Measurements from ENCODE around the gene NALF2.

NALF2 gene

DNA sequence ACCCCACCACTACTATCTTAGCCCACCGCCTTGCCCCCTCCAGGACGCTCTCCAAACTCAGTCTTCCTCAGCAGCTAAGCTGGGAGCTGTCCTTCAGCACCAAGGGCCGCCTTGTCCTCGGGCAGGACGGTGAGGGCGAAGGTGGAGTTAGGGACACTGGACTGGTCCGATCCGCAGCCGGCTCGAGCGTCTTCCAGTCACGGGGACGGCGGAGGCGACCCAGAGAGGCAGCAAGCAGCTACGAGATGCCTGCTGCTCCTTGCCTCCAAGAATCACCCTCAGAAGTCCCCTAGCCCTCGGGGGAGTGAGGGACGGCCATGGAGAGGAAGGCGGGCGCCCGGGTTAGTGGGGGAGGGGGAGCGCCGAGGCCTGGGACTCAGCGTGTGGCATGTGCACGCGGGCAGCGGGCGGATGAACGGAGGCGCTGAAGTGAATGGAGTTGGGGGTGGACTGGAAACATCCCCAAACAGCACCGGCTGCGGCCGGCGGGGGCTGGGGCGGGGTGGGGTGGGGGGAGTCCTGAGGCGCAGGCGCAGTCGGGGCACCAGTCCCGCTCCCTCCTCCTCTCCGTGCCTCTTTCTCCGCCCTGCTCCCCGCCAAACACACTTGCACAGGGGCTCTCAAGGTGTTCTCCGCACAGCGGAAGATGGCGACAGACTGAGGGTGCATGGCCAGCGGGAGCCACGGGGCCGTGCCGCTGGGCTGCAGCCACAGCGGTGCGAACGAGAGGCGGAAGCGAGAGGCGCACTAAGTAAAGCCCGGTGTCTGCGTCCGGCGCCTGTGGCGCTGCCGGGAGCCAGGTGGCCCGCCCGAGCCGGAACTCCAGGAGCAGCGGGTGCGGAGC is at the start of gene NALF2:
Gene NALF2 (plus strand): TSS at position 545 of the 844 bp plus-strand sequence. CDS start 957 bp downstream, outside the sequence.
- peak; percentile 57 for DNase-seq

- DNase-seq, result no peak
Measured at GRCh38 chrX:69457756-69458155, 46.4 kb upstream of the NALF2 start.

- no peak for DNase-seq
Measured at GRCh38 chrX:69466546-69466945, 37.6 kb upstream of the NALF2 start.

DNA sequence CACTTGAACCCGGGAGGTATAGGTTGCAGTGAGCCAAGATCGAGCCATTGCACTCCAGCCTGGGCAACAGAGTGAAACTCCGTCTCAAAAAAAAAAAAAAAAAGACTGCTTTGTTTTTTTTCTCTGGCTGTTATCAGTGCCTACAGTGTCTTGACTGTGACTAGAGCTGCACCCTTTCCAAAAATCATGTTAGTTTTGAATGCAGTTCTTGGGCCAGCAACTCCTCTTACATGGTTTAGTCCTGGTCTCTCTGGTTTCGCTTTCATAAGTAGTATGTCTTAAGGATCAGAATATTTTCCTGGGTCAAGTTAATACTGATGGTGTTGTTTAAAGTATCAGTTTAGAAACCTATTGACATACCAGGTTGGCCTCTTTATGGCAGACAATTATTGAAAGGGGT is 34.2 kb upstream of the NALF2 start:
- DNase-seq, result no peak

- DNase-seq, result no peak
Measured at GRCh38 chrX:69489625-69490024, 14.5 kb upstream of the NALF2 start.

DNA sequence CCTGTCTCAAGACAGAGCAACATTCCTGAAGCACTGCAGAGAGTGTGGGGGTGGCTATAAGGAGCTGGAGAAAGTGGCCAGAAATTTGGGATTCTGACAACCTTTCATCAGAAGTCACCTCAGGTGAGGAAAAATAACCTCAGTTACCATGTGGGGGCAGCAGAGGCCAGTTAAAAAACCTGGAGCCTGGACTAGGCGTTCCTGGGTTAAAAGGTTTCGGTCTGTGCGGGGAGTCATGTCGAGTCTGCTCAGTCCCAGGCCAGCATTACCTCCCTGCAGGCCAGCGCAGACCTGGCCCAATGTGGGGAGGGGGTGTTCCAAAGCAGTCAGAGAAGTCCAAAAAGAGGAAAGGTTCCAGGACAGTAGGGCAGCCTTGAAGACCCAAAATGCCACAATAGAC is 10.9 kb upstream of the NALF2 start:
- peak; percentile 50 for DNase-seq

- no peak for DNase-seq
Measured at GRCh38 chrX:69493766-69494165, 10.4 kb upstream of the NALF2 start.

DNA sequence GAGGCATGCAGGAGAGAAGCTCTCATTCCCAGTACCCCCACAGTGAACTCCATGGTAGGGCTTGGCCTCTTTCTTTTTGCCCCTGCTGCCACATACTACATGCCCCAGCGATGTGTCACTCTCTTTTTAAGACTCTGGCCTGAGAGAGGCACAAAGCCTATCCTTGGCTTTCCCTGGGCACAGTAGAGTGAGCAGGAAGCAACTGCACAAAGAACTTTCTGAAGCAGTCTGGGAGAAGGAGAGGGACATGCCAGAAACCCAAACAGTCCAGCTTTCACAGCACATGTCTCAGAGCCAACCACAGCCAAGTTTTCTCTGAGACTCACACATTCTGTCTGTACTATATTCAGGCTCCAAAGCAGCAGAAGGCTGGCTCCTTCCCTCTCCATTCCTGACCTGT is 7.9 kb upstream of the NALF2 start:
- no peak for DNase-seq

DNA sequence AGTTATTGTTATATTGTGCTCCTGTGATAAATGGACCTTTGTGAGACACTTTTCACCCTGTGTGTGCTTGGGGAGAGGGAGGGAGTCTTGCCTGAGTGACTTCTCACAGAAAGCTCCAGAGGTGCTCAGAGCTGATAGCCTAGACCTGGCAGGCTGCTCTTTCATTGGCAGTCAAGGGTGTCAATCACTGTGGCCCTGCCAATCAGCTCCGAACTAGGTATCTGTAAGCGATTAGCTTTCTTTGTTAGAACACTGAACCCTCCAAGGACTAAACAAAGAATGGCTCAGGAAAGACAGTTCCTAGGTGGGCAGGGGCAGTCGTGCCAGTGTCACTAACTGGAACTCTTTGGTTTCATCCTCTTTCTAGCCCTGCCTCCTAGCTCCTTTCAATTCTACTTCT is 2.7 kb upstream of the NALF2 start:
- peak; percentile 8 for DNase-seq

DNA sequence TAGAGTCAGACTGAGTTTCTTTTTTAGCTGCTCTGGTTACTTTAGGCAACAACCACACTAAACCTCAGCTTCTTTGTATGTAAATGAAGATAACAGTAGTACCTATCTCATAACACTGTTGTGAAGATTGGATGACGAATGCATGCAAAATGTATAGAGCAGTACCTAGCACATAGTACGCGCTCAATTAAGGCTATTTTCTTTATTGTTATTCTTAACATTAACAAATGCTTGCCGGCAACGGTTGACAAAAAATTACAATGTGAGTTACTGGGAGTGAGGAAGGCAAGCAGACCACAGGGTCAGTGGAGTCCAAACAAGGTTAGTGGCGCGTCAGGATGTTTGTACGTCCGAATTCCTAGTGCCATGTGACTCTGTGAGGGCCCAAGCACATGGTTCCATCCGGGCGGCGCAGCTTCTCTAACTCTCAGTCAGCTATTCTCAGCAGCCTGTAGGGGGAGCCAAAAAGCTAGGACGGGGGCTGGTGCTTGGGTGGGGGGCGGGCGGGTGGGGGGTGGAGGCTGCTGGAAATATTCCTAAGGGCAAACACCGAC is 821 bp upstream of the NALF2 start:
- DNase-seq, result peak; percentile 60

- no peak for DNase-seq
Measured at GRCh38 chrX:69504626-69505612, 793 bp downstream of the NALF2 start.

DNA sequence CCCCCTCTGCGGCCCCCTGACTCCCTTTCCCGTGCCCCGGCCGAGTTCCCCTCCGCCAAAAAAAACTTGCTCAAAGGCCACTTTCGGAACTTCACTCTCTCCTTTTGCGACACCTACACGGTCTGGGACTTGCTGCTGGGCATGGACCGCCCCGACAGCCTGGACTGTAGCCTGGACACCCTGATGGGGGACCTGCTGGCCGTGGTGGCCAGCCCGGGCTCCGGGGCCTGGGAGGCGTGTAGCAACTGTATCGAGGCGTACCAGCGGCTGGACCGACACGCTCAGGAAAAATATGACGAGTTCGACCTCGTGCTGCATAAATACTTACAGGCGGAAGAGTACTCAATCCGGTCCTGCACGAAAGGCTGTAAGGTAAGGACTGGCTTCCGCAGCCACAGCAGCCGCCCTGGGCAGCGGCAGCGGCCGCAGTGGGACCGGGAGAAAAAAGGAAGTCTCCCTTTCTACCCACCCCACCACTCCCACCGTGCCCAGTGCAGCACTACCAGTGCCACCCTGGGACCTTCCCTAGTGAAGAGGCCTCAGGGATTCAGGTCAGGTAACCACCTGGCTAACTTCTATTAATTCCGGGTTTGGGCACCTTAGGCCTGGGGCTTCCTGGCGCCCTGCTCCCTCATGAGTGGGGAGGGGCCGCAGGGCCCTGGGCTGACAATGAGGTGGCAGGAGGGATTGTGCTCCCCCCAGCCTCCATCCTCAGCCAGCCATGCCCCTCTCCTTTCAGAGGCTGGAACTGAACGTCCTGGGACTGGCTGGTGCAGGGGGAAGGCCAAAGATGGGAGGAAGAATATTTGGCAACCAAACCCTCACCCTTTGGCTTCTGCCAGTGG is 1.9 kb downstream of the NALF2 start:
- DNase-seq, result no peak

DNA sequence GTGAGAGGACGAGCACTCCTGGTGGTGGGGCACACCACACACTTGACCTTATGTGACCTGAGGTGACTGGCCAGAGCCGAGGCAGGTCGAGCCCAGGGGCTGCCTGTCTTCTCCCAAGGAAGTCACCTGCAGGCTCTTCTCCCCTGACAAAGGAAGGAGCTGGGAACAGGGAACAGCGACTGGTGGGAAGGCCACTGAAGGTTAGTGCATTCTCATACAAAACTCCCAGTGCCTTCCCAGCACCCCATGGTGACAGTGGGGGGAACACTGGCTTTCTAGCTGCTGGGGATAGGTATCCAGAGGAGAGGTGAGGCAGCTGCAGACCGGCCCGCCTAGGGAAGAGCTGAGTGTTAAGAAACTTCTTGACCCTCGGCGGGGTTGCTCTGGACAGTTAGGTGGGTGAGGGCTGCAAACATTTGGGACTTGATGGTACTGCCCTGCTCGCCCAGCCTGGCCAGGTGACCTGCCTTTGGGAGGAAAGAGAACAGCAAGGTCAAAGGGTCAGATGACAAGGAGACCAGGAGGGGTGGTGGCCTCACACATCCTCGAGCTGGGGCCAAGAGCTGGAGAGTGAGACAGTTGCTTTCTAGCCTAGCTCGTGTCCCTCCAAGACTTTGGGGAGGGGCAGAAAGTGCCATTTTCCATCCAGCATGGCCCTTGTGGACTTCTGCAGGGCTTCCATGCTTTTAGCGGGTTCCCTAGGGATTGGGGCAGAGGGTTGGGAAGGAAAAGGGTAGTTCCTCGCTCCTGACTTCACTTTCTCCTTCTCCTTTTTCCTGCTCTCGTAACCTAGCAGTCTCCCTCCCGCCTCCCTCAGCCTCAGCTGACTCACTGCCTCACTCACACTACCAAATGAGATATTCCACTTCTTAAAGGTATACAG is 2.7 kb downstream of the NALF2 start:
- DNase-seq, result no peak

- DNase-seq, result no peak
Measured at GRCh38 chrX:69507500-69507789, 3.3 kb downstream of the NALF2 start.

GRCh38 chrX:69508610-69509009 is 4.5 kb downstream of the NALF2 start:
- DNase-seq, result no peak

- DNase-seq, result no peak
Measured at GRCh38 chrX:69510137-69510715, 6.1 kb downstream of the NALF2 start.

- DNase-seq, result no peak
Measured at GRCh38 chrX:69510914-69511513, 6.9 kb downstream of the NALF2 start.

DNA sequence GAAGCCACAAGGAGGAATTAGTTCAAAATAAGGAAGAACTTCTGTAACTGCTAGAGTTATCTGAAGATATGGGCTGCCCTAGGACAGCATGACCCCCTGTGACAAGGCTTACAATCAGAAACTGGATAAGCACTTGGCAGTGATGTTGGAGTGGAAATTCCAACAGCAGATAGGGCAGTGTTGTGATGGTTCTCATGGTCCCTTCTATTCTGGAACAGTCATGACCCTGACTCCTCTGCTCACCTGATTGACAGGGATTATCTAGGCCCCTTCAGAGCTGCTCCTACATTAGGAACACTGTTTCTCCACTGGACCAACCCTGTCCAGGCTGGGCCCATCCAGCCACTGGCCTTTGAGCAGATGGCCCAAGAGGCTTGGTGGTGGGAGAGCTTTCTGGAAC is 17.9 kb downstream of the NALF2 start:
- no peak for DNase-seq

DNA sequence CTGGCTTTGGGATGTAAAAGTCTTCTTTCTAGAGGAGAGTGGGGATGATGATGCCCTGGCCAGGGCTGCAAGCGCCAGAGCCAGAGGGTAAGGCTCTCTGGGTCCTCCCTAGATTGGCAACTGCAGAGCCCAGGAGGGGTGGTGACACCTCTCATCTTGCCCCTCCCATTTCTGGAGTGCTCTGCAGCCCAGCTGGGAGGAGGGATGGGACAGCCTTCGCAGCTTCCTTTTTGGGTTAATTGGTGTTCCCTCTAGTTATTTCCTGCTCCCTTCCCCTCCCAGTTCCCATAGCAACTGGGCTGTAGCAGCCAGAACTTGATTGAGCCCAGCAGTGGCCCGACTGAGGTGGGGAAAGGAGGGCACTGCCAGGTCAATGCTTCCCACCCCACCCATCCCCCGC is 19.2 kb downstream of the NALF2 start:
- DNase-seq, result no peak

- no peak for DNase-seq
Measured at GRCh38 chrX:69524781-69525363, 20.7 kb downstream of the NALF2 start.

All from NCI-H1092 (cell line).